ACC112 (cell line): Measurements from ENCODE around the gene PPP3R1.
"Not testable (repeated sequence)": the region's sequence is repeated elsewhere in the genome, so short reads cannot be mapped to it uniquely, and the experiment has no call there.

Experiments used
- H2AFZ ChIP-seq: fragments of 200-600 bp; sonication (generic); one replicate; pipeline ENCODE4 v1.6.0; 2017; ENCODE audit warnings: antibody characterized with exemption, low read length; ENCODE audit not compliant: unreplicated experiment
- H3K27ac ChIP-seq: fragments of 200-600 bp; sonication (generic); 2 replicates; pipeline ENCODE4 v1.5.1; 2014; ENCODE audit warnings: low read depth, mild to moderate bottlenecking, antibody characterized with exemption, low read length, moderate library complexity
- H3K27me3 ChIP-seq: fragments of 200-600 bp; sonication (generic); 2 replicates; pipeline ENCODE4 v1.6.1; 2014; ENCODE audit warnings: mild to moderate bottlenecking, antibody characterized with exemption, low read length, moderate library complexity, mixed read lengths; ENCODE audit not compliant: insufficient read depth
- H3K36me3 ChIP-seq: fragments of 200-600 bp; sonication (generic); 2 replicates; pipeline ENCODE4 v1.6.1; 2016; ENCODE audit warnings: mild to moderate bottlenecking, antibody characterized with exemption, low read length, moderate library complexity, mixed read lengths; ENCODE audit not compliant: insufficient read depth
- H3K4me1 ChIP-seq: fragments of 200-600 bp; sonication (generic); one replicate; pipeline ENCODE4 v1.6.1; 2016; ENCODE audit warnings: low read length, mixed read lengths; ENCODE audit not compliant: insufficient read depth, unreplicated experiment, control insufficient read depth
- H3K4me3 ChIP-seq: fragments of 200-600 bp; sonication (generic); 2 replicates; pipeline ENCODE4 v1.5.1; 2014; ENCODE audit warnings: mild to moderate bottlenecking, low read depth, low read length
- H3K79me2 ChIP-seq: fragments of 200-600 bp; sonication (generic); one replicate; pipeline ENCODE4 v1.6.0; 2016; ENCODE audit warnings: low read length; ENCODE audit not compliant: control insufficient read depth, unreplicated experiment, insufficient read depth

PPP3R1 gene

GRCh38 chr2:68189991-68190784, 62.1 kb downstream of the PPP3R1 start:
- Histone ChIP-seq H2AFZ (no peak overlapping the region), H3K4me3 (no peak overlapping the region), H3K27ac (peak overlapping the region; percentile 67), H3K36me3 (peaks cover 7% of the 10 kb centered on the region), H3K27me3 (no peaks in the 10 kb centered on the region), H3K79me2 (peaks cover 83% of the 10 kb centered on the region), H3K4me1 (peaks cover 40% of the 10 kb centered on the region)

GRCh38 chr2:68188831-68189230, 63.5 kb downstream of the PPP3R1 start:
- no peak overlapping the region for H3K4me3 ChIP-seq
- H3K27ac ChIP-seq, result no peak overlapping the region
- peaks cover 74% of the 10 kb centered on the region for H3K79me2 ChIP-seq
- no peaks in the 10 kb centered on the region for H3K27me3 ChIP-seq
- H3K36me3 ChIP-seq, result peaks cover 7% of the 10 kb centered on the region
- H3K4me1 ChIP-seq, result peaks cover 28% of the 10 kb centered on the region
- H2AFZ ChIP-seq, result no peak overlapping the region

GRCh38 chr2:68187329-68187728, 65.0 kb downstream of the PPP3R1 start:
- Histone ChIP-seq H3K79me2 (peaks cover 64% of the 10 kb centered on the region), H2AFZ (no peak overlapping the region), H3K4me1 (peaks cover 16% of the 10 kb centered on the region), H3K27me3 (no peaks in the 10 kb centered on the region), H3K4me3 (no peak overlapping the region), H3K36me3 (peaks cover 10% of the 10 kb centered on the region), H3K27ac (no peak overlapping the region)

- Histone ChIP-seq H2AFZ (no peak overlapping the region), H3K27me3 (no peaks in the 10 kb centered on the region), H3K36me3 (peaks cover 10% of the 10 kb centered on the region), H3K27ac (no peak overlapping the region), H3K79me2 (peaks cover 51% of the 10 kb centered on the region), H3K4me1 (peaks cover 4% of the 10 kb centered on the region), H3K4me3 (no peak overlapping the region)
These were observed 66.7 kb downstream of the PPP3R1 start for GRCh38 chr2:68185541-68186164.

- peaks cover 10% of the 10 kb centered on the region for H3K36me3 ChIP-seq
- peaks cover 30% of the 10 kb centered on the region for H3K79me2 ChIP-seq
- no peaks in the 10 kb centered on the region for H3K4me1 ChIP-seq
- H2AFZ ChIP-seq, result no peak overlapping the region
- no peaks in the 10 kb centered on the region for H3K27me3 ChIP-seq
- H3K4me3 ChIP-seq, result no peak overlapping the region
- no peak overlapping the region for H3K27ac ChIP-seq
These were observed 69.4 kb downstream of the PPP3R1 start for GRCh38 chr2:68182902-68183301.

- peaks cover 8% of the 10 kb centered on the region for H3K36me3 ChIP-seq
- no peaks in the 10 kb centered on the region for H3K4me1 ChIP-seq
- H2AFZ ChIP-seq, result no peak overlapping the region
- H3K27me3 ChIP-seq, result no peaks in the 10 kb centered on the region
- H3K79me2 ChIP-seq, result peaks cover 8% of the 10 kb centered on the region
- H3K4me3 ChIP-seq, result no peak overlapping the region
- H3K27ac ChIP-seq, result no peak overlapping the region
These were observed 73.2 kb downstream of the PPP3R1 start for GRCh38 chr2:68178954-68179627.

- H3K79me2 ChIP-seq, result peaks cover 4% of the 10 kb centered on the region
- H2AFZ ChIP-seq, result no peak overlapping the region
- no peaks in the 10 kb centered on the region for H3K4me1 ChIP-seq
- no peak overlapping the region for H3K4me3 ChIP-seq
- no peak overlapping the region for H3K27ac ChIP-seq
- H3K27me3 ChIP-seq, result no peaks in the 10 kb centered on the region
- peaks cover 5% of the 10 kb centered on the region for H3K36me3 ChIP-seq
These were observed 73.9 kb downstream of the PPP3R1 start for GRCh38 chr2:68178432-68178831.

GRCh38 chr2:68177541-68177940, 74.8 kb downstream of the PPP3R1 start:
- peaks cover 5% of the 10 kb centered on the region; the same call in 1 of the 2 replicates for H3K36me3 ChIP-seq
- no peak overlapping the region for H2AFZ ChIP-seq
- no peak overlapping the region for H3K4me3 ChIP-seq
- H3K4me1 ChIP-seq, result no peaks in the 10 kb centered on the region
- H3K27ac ChIP-seq, result no peak overlapping the region
- no peaks in the 10 kb centered on the region for H3K27me3 ChIP-seq
- H3K79me2 ChIP-seq, result peaks cover 3% of the 10 kb centered on the region

GRCh38 chr2:68176657-68177056, 75.7 kb downstream of the PPP3R1 start:
- H2AFZ ChIP-seq, result no peak overlapping the region
- H3K27me3 ChIP-seq, result no peaks in the 10 kb centered on the region
- H3K79me2 ChIP-seq, result peaks cover under 1% of the 10 kb centered on the region
- H3K36me3 ChIP-seq, result peaks cover 5% of the 10 kb centered on the region; the same call in 1 of the 2 replicates
- no peak overlapping the region for H3K27ac ChIP-seq
- H3K4me3 ChIP-seq, result no peak overlapping the region
- H3K4me1 ChIP-seq, result no peaks in the 10 kb centered on the region

GRCh38 chr2:68175210-68175609, 77.1 kb downstream of the PPP3R1 start:
- H2AFZ ChIP-seq, H3K27me3 ChIP-seq, H3K79me2 ChIP-seq, H3K4me3 ChIP-seq, H3K27ac ChIP-seq, H3K4me1 ChIP-seq: not testable (repeated sequence)
- H3K36me3 ChIP-seq, result peaks cover 11% of the 10 kb centered on the region; the same call in 1 of the 2 replicates
